Chondrocyte (in vitro differentiated cells): ENCODE results near the gene SUB1. TPM values are rescaled to one million over a fixed set of nuclear protein-coding genes. Genes with fewer than 3 reads are reported as not detected.

ENCODE experiments used
- DNase-seq: peaks from one replicate; pipeline ENCODE4 v3.0.0; 2021; ENCODE audit warnings: mixed read lengths, low spot score
- H3K27ac Mint-ChIP-seq: one replicate; pipeline ENCODE4 v1.8.0; 2021; ENCODE audit warnings: mild to moderate bottlenecking, moderate library complexity, mixed read lengths; ENCODE audit not compliant: unreplicated experiment
- H3K27me3 Mint-ChIP-seq: 2 replicates; pipeline ENCODE4 v1.8.0; 2021; ENCODE audit warnings: low read depth, mixed read lengths
- H3K36me3 Mint-ChIP-seq: 2 replicates; pipeline ENCODE4 v1.8.0; 2021; ENCODE audit warnings: low read depth, mixed read lengths
- H3K4me1 Mint-ChIP-seq: 2 replicates; pipeline ENCODE4 v1.8.0; 2021; ENCODE audit warnings: low read depth, mild to moderate bottlenecking, mixed read lengths
- H3K4me3 Mint-ChIP-seq: one replicate; pipeline ENCODE4 v1.8.0; 2021; ENCODE audit warnings: mild to moderate bottlenecking, moderate library complexity, mixed read lengths; ENCODE audit not compliant: unreplicated experiment
- H3K9me3 Mint-ChIP-seq: 2 replicates; pipeline ENCODE4 v1.8.0; 2021; ENCODE audit warnings: low read depth, mixed read lengths
- CTCF ChIP-seq: fragments of 200-600 bp; sonication (generic); IDR thresholded peaks from 2 replicates; pipeline ENCODE4 v1.5.0; 2021; ENCODE audit warnings: antibody characterized with exemption, mild to moderate bottlenecking, moderate library complexity
- total RNA-seq: library from RNA; stranded (reverse); gene quantifications from 3 replicates; pipeline ENCODE4 v1.2.1, GENCODE V29; 2021

The SUB1 gene
- total RNA-seq, 1 donor from 2014 or later = 163 TPM

- no peak for DNase-seq
- Mint-ChIP-seq H3K36me3 (no peaks in the 10 kb centered on the region), H3K4me3 (no peak overlapping the region), H3K9me3 (no peaks in the 10 kb centered on the region), H3K4me1 (peaks cover 23% of the 10 kb centered on the region), H3K27me3 (no peaks in the 10 kb centered on the region), H3K27ac (no peak overlapping the region)
- no peak for TF ChIP-seq CTCF
Observed at GRCh38 chr5:32639943-32640342, 54.6 kb downstream of the SUB1 start.

- H3K36me3 Mint-ChIP-seq = no peaks in the 10 kb centered on the region
- TF ChIP-seq CTCF = no peak
- DNase-seq = no peak
- peaks cover 39% of the 10 kb centered on the region for H3K4me1 Mint-ChIP-seq
- H3K4me3 Mint-ChIP-seq = peak overlapping the region; percentile 13
- no peaks in the 10 kb centered on the region for H3K27me3 Mint-ChIP-seq
- peak overlapping the region; percentile 65 for H3K27ac Mint-ChIP-seq
- no peaks in the 10 kb centered on the region for H3K9me3 Mint-ChIP-seq
Observed at GRCh38 chr5:32642276-32643002, 57.1 kb downstream of the SUB1 start.

- Mint-ChIP-seq H3K36me3 (no peaks in the 10 kb centered on the region), H3K27ac (no peak overlapping the region), H3K27me3 (no peaks in the 10 kb centered on the region), H3K4me3 (no peak overlapping the region), H3K4me1 (peaks cover 35% of the 10 kb centered on the region), H3K9me3 (no peaks in the 10 kb centered on the region)
- no peak for TF ChIP-seq CTCF
- DNase-seq = no peak
Observed at GRCh38 chr5:32645246-32645645, 59.9 kb downstream of the SUB1 start.

- TF ChIP-seq CTCF = no peak
- Mint-ChIP-seq H3K9me3 (no peaks in the 10 kb centered on the region), H3K4me3 (no peak overlapping the region), H3K27ac (peak overlapping the region; percentile 34), H3K27me3 (no peaks in the 10 kb centered on the region), H3K4me1 (peaks cover 32% of the 10 kb centered on the region), H3K36me3 (no peaks in the 10 kb centered on the region)
- no peak for DNase-seq
Observed at GRCh38 chr5:32646061-32646969, 61.0 kb downstream of the SUB1 start.

- Mint-ChIP-seq H3K4me1 (peaks cover 9% of the 10 kb centered on the region), H3K36me3 (peaks cover 3% of the 10 kb centered on the region), H3K27me3 (no peaks in the 10 kb centered on the region), H3K4me3 (no peak overlapping the region), H3K27ac (no peak overlapping the region), H3K9me3 (peaks cover 9% of the 10 kb centered on the region)
- no peak for TF ChIP-seq CTCF
- DNase-seq = no peak
Observed at GRCh38 chr5:32651088-32651487, 65.7 kb downstream of the SUB1 start.
